ENCODE results near the gene VCX3A. TPM values are rescaled to one million over a fixed set of nuclear protein-coding genes. Genes with fewer than 3 reads are reported as not detected.

The VCX3A gene
- total and polyA plus RNA-seq, 4 donors = not detected

- H3K4me1 ChIP-seq (ENCODE audit: control insufficient read depth in 4 of 4, insufficient read depth in 4 of 4, low read length in 3 of 4) = peaks cover 0 to 8% (median 5%) of the 10 kb centered on the region in 4 donors
- DNase-seq (ENCODE audit: low spot score) = no peak
- no peaks in the 10 kb centered on the region for H3K27me3 ChIP-seq (ENCODE audit: control insufficient read depth in 4 of 4, insufficient read depth in 4 of 4, low read length in 3 of 4)
- no peak overlapping the region for H3K9ac ChIP-seq (ENCODE audit: low read depth in 1 of 2, low read length in 2 of 2)
- WGBS = 46% methylated on average over 3 of the region's 3 CpGs
- H3K27ac ChIP-seq (ENCODE audit: low read depth in 1 of 2, low read length in 2 of 2) = no peak overlapping the region
- no peaks in the 10 kb centered on the region for H3K36me3 ChIP-seq (ENCODE audit: control insufficient read depth in 4 of 4, insufficient read depth in 3 of 4, low read depth in 1 of 4, low read length in 3 of 4)
- H3K4me3 ChIP-seq (ENCODE audit: low read depth in 1 of 3, low read length in 3 of 3) = no peak overlapping the region
- TF ChIP-seq HNF4G (IDR thresholded peaks at IDR 0.05) (no peak), ZBTB33 (IDR thresholded peaks at IDR 0.05) (no peak), RAD21 (IDR thresholded peaks at IDR 0.05) (peak; percentile 7 to 9), HNF4A (conservative IDR thresholded peaks at IDR 0.05) (peak; percentile 19 to 48), TAF1 (conservative IDR thresholded peaks at IDR 0.05) (no peak), RXRA (IDR thresholded peaks at IDR 0.05) (peak in 1 of 2 donors; percentile 32), SP1 (IDR thresholded peaks at IDR 0.05) (no peak)
- H3K9me3 ChIP-seq (ENCODE audit: control insufficient read depth in 4 of 4, low read length in 3 of 4) = no peaks in the 10 kb centered on the region
Observed at GRCh38 chrX:6557690-6558089, 22.8 kb upstream of the VCX3A start.

GRCh38 chrX:6550999-6551398 is 16.1 kb upstream of the VCX3A start:
- Histone ChIP-seq H3K36me3 (ENCODE audit: control insufficient read depth in 4 of 4, insufficient read depth in 3 of 4, low read depth in 1 of 4, low read length in 3 of 4) (no peaks in the 10 kb centered on the region), H3K27ac (ENCODE audit: low read depth in 1 of 2, low read length in 2 of 2) (no peak overlapping the region), H3K27me3 (ENCODE audit: control insufficient read depth in 4 of 4, insufficient read depth in 4 of 4, low read length in 3 of 4) (no peaks in the 10 kb centered on the region), H3K4me3 (ENCODE audit: low read depth in 1 of 3, low read length in 3 of 3) (no peak overlapping the region), H3K4me1 (ENCODE audit: control insufficient read depth in 4 of 4, insufficient read depth in 4 of 4, low read length in 3 of 4) (peaks cover 0 to 4% (median 0%) of the 10 kb centered on the region in 4 donors), H3K9ac (ENCODE audit: low read depth in 1 of 2, low read length in 2 of 2) (no peak overlapping the region), H3K9me3 (ENCODE audit: control insufficient read depth in 4 of 4, low read length in 3 of 4) (peaks cover 0 to 4% (median 0%) of the 10 kb centered on the region in 4 donors)
- WGBS = 83% methylated on average over 8 of the region's 8 CpGs
- TF ChIP-seq RXRA (IDR thresholded peaks at IDR 0.05) (no peak), RAD21 (IDR thresholded peaks at IDR 0.05) (no peak), TAF1 (conservative IDR thresholded peaks at IDR 0.05) (no peak), HNF4G (IDR thresholded peaks at IDR 0.05) (no peak), YY1 (IDR thresholded peaks at IDR 0.05) (no peak), HNF4A (conservative IDR thresholded peaks at IDR 0.05) (no peak), FOXA1 (IDR thresholded peaks at IDR 0.05) (no peak), CTCF (IDR thresholded peaks at IDR 0.05; ENCODE audit: low read depth, low read length, missing input control) (no peak), FOXA2 (IDR thresholded peaks at IDR 0.05) (no peak), MAX (IDR thresholded peaks at IDR 0.05) (no peak), SP1 (IDR thresholded peaks at IDR 0.05) (no peak), REST (IDR thresholded peaks at IDR 0.05) (no peak), ZBTB33 (IDR thresholded peaks at IDR 0.05) (no peak), EGR1 (IDR thresholded peaks at IDR 0.05; ENCODE audit: low read depth in 2 of 2) (no peak), GABPA (IDR thresholded peaks at IDR 0.05 in 1 of 2, conservative IDR thresholded peaks at IDR 0.05 in 1 of 2) (no peak)
- no peak for DNase-seq (ENCODE audit: low spot score)
